GM04503 (cell line): ENCODE data around the gene ROBO1.

Experiments used
- DNase-seq: peaks from one replicate; pipeline ENCODE4 v3.0.0-alpha.2; 2012; ENCODE audit warnings: low read depth

Gene ROBO1

DNA sequence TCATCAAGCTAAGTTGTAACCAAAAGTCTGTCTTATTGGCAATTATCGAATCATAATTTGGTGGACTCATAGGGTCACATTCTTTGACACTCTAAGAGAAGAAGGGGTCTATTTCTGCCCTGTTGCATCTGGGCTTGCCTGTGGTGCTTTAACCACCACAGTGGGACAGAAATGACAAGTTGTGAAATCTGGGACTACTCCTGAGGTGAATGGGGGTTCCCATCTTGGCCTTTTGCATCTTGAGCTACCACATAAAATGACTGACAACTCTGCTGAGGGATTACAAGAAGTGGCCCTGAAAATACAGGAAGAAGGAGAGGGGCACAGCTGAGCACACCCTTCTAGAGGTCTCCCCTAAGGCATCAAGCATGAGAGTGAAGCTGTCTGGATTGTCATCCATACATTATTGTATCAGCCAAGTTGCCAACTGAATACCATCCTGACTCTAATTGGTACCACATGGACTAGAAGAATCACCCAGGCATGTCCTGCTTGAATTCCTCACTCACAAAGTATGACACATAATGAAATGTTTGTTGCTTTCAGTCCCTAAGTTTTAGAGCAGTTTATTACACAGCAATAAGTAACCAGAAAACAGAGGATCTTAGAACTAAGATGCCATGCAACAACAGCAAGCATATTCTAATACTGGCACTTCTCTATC, 306.5 kb downstream of the ROBO1 start:
- DNase-seq, result peak; percentile 5

DNA sequence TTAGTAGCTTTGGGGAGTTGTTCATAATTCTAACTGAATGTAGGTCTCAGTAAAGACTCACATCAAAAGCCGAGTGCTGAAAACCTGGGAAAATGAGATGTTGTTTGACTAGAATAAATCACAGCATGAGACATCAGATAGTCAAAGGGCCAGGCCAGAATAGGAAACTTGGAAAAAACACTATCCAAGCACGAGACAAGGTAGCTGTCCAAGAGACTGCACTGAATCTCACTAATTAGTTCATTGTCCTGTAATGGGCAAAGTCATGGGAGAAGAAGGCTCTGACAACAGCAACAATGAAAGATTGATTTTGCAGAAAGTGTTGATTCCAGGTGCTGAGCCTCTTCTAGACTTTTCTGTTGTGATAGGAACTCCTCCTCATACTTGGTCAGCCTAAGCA, 314.2 kb downstream of the ROBO1 start:
- no peak for DNase-seq

DNA sequence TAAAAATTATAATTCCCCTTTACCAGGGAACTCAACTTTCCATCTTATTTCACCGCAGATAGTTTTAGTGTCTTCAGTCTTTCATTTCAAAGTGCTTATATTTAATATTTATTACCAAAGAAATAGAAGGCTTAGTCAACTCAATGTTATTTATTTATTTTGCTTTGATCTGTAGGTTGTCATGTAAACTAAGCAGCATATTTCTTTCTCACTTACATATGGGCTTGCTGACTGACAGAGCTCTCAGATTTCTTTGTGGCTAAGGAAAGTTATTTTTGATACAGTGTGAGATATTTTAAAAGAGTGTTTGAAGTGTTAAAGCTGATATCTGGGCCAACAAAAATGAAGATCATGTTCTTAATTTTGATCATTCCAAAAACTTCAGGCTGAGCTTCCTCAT, 331.4 kb downstream of the ROBO1 start:
- DNase-seq, result no peak

DNA sequence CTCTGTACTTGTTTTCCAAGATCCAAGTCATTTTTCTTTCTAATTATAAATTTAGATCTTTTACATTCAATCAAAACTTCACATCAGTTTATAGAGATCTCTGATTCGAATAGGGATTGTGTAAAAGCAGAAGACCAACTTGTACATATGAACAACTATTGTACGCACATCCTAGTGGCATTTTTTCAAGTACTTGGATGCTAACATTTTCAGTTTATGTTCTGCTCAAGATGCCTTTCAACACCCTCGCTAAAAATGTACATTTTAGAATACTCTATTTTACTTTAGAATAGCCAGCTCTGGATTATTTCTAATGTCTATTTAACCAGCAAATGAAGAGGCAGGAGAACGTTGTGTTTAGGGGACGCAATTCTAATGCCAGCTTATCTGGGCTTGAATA, 340.7 kb downstream of the ROBO1 start:
- DNase-seq, result no peak

DNA sequence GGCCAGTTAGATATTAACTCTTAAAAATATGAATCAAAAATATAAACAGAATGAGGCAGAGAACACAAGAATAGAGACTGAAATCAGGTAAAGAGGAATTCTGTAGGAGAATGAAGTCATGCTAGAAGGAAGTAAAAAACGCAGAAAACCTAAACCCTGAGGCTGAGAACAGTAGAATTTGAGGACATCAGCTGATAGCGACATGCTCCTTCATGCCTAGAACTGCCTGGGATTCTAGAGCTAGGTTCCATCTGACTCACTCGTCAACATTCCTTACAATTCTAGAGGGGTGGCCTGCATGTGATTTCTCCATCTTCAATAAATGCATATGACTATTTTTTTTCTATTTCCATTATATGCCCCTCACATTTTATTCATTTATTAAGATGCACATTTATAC, 343.0 kb downstream of the ROBO1 start:
- no peak for DNase-seq

DNA sequence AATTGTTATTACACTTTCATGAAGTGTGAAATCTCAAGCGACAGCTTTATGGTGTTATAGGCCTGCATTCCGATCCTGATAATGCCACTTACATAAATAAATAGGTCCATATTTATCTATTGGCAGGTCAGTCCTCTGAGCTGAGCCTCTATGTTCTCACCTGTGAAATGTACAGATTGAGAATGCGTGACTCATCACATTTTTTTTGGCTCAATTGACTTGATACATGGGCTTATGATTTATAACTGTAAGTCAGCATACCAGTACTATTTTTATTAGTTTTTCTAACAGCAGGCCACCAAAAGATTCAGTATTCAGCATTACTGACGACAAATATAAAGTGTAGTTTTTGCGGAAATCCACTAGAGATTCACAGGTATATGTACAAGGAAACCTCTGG, 344.4 kb downstream of the ROBO1 start:
- no peak for DNase-seq

DNA sequence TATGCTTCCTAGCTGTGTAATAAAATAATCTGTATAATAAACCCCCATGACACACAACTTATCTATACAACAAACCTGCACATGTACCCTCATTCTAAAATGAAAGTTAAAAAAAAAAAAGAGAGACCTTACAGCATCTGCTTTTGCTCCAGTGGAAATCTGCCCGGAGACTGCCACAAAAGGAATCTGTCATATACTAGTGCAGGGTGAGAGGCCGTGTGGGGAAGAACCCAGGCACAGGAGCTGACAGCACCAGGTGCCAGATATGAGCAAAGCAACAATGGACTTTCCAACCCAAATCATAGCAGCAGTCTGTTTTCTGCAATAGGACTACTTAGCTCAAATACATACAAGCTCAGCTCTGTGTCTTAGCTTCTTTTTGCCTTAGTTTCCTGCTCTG, 346.5 kb downstream of the ROBO1 start:
- DNase-seq, result no peak

DNA sequence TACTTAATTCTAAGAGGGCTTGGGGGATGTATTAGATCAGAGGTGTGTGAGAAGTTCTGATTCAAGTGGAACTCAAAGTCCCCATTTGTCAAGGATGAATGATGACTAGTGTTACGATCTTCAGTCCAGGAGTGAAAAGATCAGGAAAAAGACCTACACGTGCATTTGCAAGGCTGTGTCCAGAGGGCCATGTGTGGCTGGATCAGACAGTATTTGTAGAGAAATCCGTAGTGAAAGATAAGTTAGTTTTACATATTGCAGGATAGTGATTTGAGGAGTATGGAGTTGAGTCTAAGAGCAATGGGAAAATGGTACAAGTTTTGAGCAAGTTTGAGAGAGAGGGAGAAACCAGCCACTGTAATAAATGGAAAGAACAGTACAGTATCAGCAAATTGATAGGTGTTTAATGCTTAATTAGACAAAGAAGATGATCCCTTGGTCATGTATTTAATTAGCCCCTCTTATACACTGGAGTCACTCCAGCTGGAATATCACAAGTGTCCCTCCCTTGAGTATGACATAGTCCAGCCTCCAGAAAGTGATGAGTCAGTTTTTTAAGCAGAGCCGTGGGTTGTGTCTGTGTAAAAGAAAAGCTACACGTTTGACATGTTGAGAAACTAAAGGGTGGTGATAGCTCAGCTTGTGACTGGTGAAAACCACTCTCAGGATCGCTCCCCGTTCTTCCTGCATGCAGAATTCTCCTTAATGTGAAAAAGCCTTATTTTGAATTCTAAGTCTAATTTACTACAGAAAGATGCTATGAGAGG, 348.8 kb downstream of the ROBO1 start:
- DNase-seq, result no peak

DNA sequence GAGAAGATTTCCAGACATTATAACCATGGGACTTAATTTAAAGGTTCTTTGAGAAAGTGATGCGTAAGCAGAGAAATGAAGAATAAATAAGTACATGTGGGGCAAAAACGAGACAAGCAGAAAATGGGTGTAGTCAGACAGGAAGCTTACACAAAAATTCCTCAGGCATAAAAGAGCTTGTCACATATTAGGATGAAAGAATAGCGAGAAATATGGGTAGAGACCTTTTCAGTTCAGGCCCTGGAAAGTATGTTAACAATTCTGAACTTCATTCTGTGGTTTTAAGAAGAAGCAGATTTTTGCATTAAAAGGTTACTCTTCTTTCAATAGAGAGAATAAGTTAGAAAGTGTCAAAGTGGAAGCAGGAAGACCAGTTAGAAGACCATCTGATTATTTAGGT, 352.4 kb downstream of the ROBO1 start:
- DNase-seq, result no peak

DNA sequence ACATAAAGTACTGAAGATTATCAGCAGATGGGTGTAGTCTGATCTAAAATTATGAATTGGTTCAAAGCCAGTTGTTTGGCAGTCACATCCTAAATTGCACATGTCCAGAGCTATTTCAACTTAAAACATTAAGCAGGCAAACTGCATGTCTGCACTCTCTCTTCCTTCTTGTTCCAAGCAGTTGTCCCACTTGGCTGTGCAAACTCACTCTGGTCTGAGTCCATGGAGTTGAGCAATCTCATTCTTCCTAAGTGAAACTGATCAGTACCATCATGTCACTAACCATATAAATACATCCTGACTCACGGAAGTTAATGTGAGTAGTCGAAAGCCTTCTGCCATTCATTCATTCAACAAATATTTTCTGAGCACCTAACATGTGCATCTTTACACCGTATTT, 353.0 kb downstream of the ROBO1 start:
- DNase-seq, result peak; percentile 24

DNA sequence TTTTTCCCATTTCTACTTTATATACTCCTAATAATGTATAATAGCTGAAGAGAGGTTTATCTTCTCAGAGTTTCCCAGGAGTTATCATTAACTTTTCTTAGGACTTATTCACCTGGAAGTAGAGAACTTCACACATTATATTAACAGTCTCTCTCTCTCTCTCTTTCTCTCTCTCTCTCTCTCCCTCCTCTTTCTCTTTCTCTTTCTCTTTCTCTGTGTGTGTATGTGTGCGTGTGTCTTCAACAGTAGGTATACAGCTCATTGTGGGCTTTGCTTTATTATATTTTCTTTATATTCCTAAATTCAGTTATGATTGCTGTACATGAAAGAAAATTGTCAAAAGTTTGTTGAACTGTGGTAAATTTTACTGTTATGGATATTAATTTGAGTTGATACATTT, 353.8 kb downstream of the ROBO1 start:
- DNase-seq, result no peak

DNA sequence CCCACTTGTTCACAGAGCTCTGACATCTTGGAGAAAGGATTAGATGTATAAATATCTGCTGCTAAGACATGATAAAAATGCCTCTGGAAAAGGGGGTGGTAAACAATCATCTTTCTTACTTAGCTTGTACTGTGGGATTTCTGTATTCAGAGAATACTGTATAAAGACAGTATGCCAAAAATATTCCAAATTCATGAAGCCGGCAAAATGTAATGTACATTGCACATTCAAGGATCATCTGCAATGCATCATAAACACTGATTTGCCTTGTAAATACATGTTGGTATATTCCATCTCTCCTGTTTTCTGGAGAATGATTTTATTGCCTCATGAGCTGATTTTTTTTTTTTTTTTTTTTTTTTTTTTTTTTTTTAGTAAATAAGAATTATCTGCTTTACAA, 355.3 kb downstream of the ROBO1 start:
- no peak for DNase-seq

DNA sequence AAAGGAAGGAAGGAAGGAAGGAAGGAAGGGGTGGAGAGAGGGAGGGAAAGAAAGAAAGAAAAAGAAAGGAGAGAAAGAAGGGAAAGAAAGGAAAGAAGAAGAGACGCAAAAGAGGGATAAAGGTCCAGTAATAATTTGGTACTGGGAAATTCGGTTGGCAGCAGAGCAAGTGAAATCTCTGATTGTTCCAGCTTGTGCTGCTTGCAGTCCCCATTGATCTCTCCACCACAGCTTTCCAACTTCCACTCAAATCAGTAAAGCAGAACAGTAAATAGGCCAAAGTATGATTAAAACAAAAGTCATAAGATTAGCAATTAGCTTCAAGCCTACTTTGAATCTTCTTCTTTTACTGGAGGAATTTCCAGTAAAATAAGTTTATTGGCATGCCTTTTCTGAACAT, 357.2 kb downstream of the ROBO1 start:
- DNase-seq, result no peak

DNA sequence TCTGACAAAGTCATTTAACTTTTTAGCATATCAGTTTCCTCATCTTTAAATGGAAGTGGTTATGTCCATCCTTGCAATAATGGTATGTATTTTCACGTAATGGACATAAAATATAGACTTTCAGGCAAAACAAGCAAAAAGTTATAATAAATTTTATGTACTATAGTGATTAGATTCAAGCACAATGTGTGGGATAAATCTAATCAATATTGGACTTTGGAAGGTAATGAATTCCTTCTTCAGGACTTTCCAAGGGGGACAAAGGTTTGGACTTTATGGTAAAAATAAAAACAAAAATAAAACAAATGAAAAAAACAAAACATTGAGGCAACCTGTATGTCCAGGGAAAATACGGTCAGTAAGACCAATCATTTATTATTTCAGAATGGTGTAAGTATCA, 357.7 kb downstream of the ROBO1 start:
- no peak for DNase-seq

DNA sequence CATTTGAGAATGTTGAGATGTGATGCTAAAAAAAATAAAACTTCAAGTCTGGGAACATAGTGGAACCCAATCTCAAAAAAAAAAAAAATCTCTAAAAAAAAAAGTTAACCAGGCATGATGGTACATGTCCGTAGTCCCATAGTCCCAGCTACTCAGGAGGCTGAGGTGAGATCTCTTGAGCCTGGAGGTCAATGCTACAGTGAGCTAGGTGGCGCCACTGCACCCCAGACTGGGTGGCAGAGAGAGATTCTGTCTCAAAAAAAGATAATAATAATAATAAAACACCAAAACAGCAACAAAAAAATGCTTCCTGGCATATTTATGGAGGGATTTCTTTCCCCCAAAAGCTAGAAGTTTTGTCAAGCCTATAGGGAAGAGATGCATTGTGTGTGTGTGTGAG, 361.6 kb downstream of the ROBO1 start:
- no peak for DNase-seq

DNA sequence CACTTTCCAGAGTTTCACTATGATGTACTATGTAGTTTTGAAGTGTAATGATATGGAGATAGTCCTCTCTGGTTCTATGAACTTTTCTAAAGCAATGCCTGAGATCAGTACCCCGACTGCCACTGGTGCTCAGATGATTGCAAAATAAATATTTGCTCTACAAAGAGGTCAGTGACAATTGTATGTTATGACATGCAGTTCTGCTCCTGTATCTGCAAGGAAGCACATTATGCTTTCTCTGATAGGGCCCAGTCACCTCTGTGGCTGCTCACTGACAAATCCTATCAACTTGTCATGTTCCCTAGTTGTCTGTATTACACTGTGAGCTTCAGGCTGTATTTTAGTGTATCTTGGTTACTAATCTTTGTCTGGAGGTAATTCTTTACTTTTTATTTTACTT, 362.6 kb downstream of the ROBO1 start:
- DNase-seq, result no peak

DNA sequence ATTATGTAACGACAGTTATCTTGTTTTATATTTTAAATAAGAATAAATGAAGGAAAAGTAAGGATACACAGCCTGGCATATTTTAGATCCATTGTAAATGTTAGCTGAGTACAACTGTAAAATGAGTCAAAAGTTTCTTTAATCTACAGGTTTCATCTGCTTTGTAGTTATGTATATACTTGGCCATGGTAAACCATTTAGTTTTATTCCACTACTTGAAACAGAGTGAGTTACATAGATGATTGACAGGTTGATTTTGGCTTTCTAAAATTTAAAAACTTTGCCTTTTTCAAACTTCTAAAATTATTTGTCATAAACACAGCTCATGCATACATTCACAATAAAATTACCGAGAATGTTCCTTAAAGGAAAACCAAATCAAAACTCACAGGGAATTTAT, 371.2 kb downstream of the ROBO1 start:
- no peak for DNase-seq

DNA sequence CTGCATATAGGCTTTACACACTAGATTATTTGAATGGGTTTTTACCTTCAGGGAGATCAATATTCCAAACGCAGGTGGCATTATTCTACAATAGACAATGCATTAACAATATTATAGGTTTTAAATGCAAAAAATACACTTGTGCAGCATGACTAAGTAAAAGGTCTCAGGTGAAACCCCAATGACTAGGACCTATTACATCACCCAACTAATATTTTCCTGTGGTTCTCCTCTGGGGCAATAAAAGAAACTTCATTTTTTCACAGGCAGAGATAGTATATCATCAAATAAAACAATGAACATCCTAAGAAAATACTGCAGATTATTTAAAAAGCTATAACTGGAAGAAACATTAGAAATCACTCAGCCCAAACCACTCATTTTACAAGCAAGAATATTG, 375.3 kb downstream of the ROBO1 start:
- no peak for DNase-seq

DNA sequence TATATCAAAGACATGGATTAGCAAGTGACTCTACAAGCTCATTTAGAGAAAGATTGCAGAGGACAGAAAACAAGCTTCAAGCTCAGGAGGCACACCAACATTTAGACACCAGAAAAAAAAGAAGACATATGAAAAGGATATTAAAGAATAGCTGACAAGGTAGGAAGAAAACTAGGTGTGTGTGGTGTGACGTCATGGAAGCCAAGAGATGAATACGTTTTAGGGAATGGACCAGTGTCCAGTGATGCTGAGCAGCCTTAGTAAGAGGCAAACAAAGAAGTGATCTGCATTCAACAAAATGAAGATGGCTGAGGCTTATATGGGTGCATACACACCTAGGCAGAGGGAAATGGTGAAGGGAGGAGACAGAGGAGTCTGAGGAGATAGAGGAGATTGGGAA, 377.4 kb downstream of the ROBO1 start:
- DNase-seq, result no peak

DNA sequence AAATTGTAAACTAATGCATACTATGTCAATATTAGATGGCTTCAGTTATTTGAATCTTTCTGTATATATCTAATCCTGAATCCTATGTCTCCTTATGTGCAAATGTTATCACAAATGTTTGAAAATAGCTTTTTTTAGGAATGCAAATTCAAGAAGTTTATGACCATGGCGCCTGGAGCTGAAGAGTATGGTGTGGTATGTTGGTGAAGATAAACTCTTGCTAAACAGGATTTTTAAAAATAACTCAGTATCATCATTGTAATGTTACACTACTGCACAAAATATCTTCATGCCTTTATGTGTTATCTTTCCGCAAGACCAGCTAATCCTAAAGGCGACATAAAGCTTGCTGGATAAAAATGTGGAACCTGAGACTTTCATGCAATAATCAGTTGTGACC, 382.6 kb downstream of the ROBO1 start:
- DNase-seq, result no peak

DNA sequence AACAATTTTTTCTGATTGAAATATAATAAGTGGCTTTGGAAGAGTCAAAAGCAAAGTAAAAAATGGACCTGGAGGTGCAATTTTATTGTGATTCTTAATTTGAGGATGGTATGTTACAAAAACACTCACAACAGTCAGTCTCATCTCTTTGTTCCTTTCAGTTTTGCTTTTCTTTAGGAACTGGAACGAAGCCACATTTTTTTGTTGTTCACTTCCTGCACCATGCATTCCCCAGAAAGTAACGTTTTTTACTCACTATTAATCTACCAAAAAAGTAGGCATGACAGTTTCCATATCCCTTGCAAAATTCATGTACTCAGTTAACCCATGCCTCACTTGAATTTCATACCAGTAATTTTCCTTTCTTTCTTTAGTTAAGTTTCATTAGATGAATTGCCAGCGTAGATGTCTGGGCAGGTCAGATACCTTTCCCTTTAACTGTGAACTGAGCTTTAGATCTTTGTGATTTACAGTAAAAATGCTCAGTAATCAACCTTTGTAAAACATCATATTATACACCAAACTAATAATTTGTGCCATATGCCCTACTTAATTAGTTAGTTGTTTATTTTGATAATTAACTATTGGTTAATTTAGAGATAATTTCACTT, 384.3 kb downstream of the ROBO1 start:
- no peak for DNase-seq

DNA sequence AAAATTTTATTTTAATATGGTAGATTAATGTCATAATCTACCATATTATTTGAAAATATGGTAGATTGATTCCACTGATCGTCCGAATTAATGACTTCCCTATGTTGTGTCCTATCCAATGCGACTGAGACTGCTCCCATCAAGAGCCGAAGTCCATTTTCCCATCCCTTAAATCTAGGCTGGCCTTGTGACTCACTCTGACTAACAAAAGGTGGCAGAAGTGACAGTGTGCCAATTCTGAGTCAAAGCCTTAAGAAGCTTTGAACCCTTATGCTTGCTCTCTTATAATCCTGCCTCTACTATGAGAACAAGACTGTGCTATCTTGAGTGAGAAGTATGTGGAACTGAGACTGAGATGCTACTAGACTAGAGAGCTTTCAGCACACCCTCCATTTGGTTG, 387.2 kb downstream of the ROBO1 start:
- no peak for DNase-seq

DNA sequence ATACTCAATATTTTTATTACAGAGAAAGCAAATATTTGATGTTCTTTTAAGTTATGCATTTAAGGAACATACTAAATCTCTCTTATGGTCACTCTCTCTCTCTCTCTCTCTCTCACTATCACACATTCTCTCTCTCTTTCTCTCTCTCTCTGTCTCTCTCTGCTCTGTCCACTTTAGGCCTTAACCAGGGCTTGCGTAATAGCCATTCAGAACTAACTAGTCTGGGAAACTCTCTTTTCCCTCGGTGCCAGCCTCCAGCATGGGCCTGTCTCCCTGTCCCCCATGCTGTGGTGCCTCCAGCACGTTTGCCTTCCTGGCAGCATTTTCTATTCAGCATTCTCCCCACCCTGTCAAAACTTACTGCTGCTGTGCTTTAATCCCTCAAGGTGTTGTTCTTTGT, 389.7 kb downstream of the ROBO1 start:
- DNase-seq, result no peak

DNA sequence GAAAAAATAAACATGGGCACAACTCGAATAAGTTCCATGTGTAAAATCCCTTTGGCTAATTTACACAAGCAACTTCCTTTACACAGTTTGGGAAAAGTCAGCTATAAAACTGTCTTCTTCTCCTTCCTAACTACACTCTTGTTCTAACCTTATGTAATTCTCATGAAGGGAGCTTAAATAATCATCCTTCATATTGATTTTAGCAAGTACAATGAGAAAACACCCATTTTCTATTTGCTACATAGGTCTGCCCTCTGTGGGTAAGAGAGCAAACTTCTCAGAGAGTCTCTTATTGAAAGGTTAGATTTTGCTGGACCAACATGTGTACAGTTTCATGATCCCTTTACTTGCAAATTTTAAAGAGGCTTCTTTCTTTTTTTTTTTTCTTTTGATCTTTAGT, 398.5 kb downstream of the ROBO1 start:
- no peak for DNase-seq
